Measurements from ENCODE around the gene CLEC3B. TPM values are rescaled to one million over a fixed set of nuclear protein-coding genes. Genes with fewer than 3 reads are reported as not detected.
A peak's percentile ranks its signal among the peaks of the same experiment; 100 is the strongest.

CLEC3B gene
- total RNA-seq, 6 experiments from 2014 or later: 1.00 to 1.9 (median 1.2) TPM

- Mint-ChIP-seq H3K4me1 (ENCODE audit: low read depth) (peaks cover 20% of the 10 kb centered on the region), H3K36me3 (ENCODE audit: low read depth) (no peaks in the 10 kb centered on the region; the same call in 1 of the 2 replicates), H3K9me3 (no peaks in the 10 kb centered on the region), H3K27ac (no peak overlapping the region), H3K27me3 (ENCODE audit: insufficient read depth) (no peaks in the 10 kb centered on the region; the same call in 1 of the 2 replicates), H3K4me3 (no peak overlapping the region)
- no peak for DNase-seq
- no peak for TF ChIP-seq CTCF (IDR thresholded peaks at IDR 0.05)
Measured at GRCh38 chr3:45020534-45020933, 5.6 kb upstream of the CLEC3B start.

GRCh38 chr3:45021524-45022297 is 4.4 kb upstream of the CLEC3B start:
- no peak for DNase-seq
- H3K36me3 Mint-ChIP-seq (ENCODE audit: low read depth): no peaks in the 10 kb centered on the region; the same call in 1 of the 2 replicates
- no peak for TF ChIP-seq CTCF (IDR thresholded peaks at IDR 0.05)
- H3K9me3 Mint-ChIP-seq: no peaks in the 10 kb centered on the region
- no peak overlapping the region for H3K4me3 Mint-ChIP-seq
- H3K27ac Mint-ChIP-seq: no peak overlapping the region
- peaks cover 26% of the 10 kb centered on the region for H3K4me1 Mint-ChIP-seq (ENCODE audit: low read depth)
- no peaks in the 10 kb centered on the region; the same call in 1 of the 2 replicates for H3K27me3 Mint-ChIP-seq (ENCODE audit: insufficient read depth)

- no peak overlapping the region for H3K27ac Mint-ChIP-seq
- H3K4me1 Mint-ChIP-seq (ENCODE audit: low read depth): peaks cover 30% of the 10 kb centered on the region
- TF ChIP-seq CTCF (IDR thresholded peaks at IDR 0.05): no peak
Measured at GRCh38 chr3:45023675-45024074, 2.4 kb upstream of the CLEC3B start.

GRCh38 chr3:45024542-45025255 is 1.4 kb upstream of the CLEC3B start:
- no peak for TF ChIP-seq CTCF (IDR thresholded peaks at IDR 0.05)
- DNase-seq: no peak
- Mint-ChIP-seq H3K4me1 (ENCODE audit: low read depth) (peaks cover 37% of the 10 kb centered on the region), H3K4me3 (no peak overlapping the region), H3K36me3 (ENCODE audit: low read depth) (no peaks in the 10 kb centered on the region), H3K9me3 (no peaks in the 10 kb centered on the region), H3K27ac (no peak overlapping the region), H3K27me3 (ENCODE audit: insufficient read depth) (no peaks in the 10 kb centered on the region; the same call in 1 of the 2 replicates)

More at GRCh38 chr3:45023675-45024074, 2.4 kb upstream of the CLEC3B start:
- no peaks in the 10 kb centered on the region for H3K9me3 Mint-ChIP-seq
- H3K27me3 Mint-ChIP-seq (ENCODE audit: insufficient read depth): no peaks in the 10 kb centered on the region; the same call in 1 of the 2 replicates
- H3K36me3 Mint-ChIP-seq (ENCODE audit: low read depth): no peaks in the 10 kb centered on the region
- H3K4me3 Mint-ChIP-seq: no peak overlapping the region
- DNase-seq: no peak

GRCh38 chr3:45026957-45027356 is 854 bp downstream of the CLEC3B start:
- no peaks in the 10 kb centered on the region; the same call in 1 of the 2 replicates for H3K27me3 Mint-ChIP-seq (ENCODE audit: insufficient read depth)
- H3K27ac Mint-ChIP-seq: peak overlapping the region; percentile 94
- peak overlapping the region; percentile 47 for H3K4me3 Mint-ChIP-seq
- H3K9me3 Mint-ChIP-seq: no peaks in the 10 kb centered on the region
- H3K36me3 Mint-ChIP-seq (ENCODE audit: low read depth): no peaks in the 10 kb centered on the region
- H3K4me1 Mint-ChIP-seq (ENCODE audit: low read depth): peaks cover 42% of the 10 kb centered on the region
- peak; percentile 88 for DNase-seq
- TF ChIP-seq CTCF (IDR thresholded peaks at IDR 0.05): no peak

Measured in HFFc6 (cell line).